Measurements from ENCODE around the gene CACNA2D3. TPM values are rescaled to one million over a fixed set of nuclear protein-coding genes. Genes with fewer than 3 reads are reported as not detected.

The CACNA2D3 gene
- total RNA-seq, 1 donor from 2014 or later = 17.2 TPM

DNA sequence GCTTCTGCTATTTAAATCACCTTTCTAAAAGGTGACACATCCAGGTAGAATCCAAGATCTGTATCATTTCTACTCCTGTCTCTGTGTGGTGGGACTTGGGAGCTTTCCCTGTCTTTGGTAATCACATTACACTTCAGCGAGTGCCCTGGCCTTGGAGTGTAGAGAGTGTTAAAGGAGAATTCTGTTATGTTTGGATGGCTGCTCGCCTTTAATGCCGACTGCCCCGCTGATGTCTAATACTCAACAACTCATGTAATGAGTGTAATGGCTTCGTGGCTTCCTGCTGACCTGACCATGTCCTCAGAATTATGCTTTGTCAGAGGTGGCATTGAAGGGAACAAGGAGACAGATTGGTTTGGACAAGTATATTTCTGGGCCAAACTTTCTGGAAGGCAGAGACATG lies 871.8 kb downstream of the CACNA2D3 start:
- no peak overlapping the region for H3K27ac ChIP-seq
- intact Hi-C loops (cut with DNase I) = no loop called here
- no peak overlapping the region for H3K4me3 ChIP-seq
- H3K4me1 ChIP-seq = peaks cover 7% of the 10 kb centered on the region
- TF ChIP-seq CTCF (IDR thresholded peaks at IDR 0.05) (no peak), POLR2AphosphoS5 (IDR thresholded peaks at IDR 0.05; ENCODE audit: insufficient read depth in 1 of 2, low read depth in 1 of 2) (no peak), POLR2A (IDR thresholded peaks at IDR 0.05) (no peak)
- no peak for DNase-seq (ENCODE audit: extremely low spot score in 2 of 2)
- no peaks in the 10 kb centered on the region for H3K27me3 ChIP-seq
- H3K36me3 ChIP-seq = no peaks in the 10 kb centered on the region
- no peaks in the 10 kb centered on the region for H3K9me3 ChIP-seq

- Histone ChIP-seq H3K9me3 (no peaks in the 10 kb centered on the region), H3K36me3 (no peaks in the 10 kb centered on the region), H3K27ac (no peak overlapping the region), H3K4me1 (peaks cover 13% of the 10 kb centered on the region), H3K27me3 (no peaks in the 10 kb centered on the region), H3K4me3 (no peak overlapping the region)
- no peak for DNase-seq (ENCODE audit: extremely low spot score in 2 of 2)
- TF ChIP-seq CTCF (IDR thresholded peaks at IDR 0.05) = no peak
- no peak for TF ChIP-seq POLR2A (IDR thresholded peaks at IDR 0.05)
- TF ChIP-seq POLR2AphosphoS5 (IDR thresholded peaks at IDR 0.05; ENCODE audit: insufficient read depth in 1 of 2, low read depth in 1 of 2) = no peak
- intact Hi-C loops (cut with DNase I) = no loop called here
Measured at GRCh38 chr3:54999159-54999558, 876.8 kb downstream of the CACNA2D3 start.

DNA sequence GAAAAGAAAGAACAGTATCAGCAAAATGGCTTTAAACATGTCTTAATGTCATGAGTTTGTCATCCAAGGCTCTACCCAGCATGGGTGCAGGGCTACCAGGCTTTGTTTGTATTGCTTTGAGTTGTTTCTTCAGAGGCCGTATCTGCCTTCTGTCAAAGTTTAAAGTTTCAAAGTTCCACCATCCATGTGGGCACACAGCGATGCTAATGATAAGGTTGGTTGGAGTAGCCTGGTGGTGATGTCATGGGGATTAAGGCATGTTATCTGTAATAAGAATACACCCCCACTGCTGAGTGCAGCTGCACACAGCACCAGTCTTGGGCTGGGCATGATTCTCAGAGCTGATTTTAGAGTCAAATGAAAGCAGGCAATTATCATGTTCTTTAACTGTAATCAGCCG lies 877.5 kb downstream of the CACNA2D3 start:
- no peak for DNase-seq (ENCODE audit: extremely low spot score in 2 of 2)
- Histone ChIP-seq H3K27me3 (no peaks in the 10 kb centered on the region), H3K27ac (no peak overlapping the region), H3K36me3 (no peaks in the 10 kb centered on the region), H3K4me3 (no peak overlapping the region), H3K4me1 (peaks cover 13% of the 10 kb centered on the region), H3K9me3 (no peaks in the 10 kb centered on the region)
- intact Hi-C loops (cut with DNase I) = no loop called here
- no peak for TF ChIP-seq POLR2AphosphoS5 (IDR thresholded peaks at IDR 0.05; ENCODE audit: insufficient read depth in 1 of 2, low read depth in 1 of 2)
- TF ChIP-seq CTCF (IDR thresholded peaks at IDR 0.05) = no peak
- no peak for TF ChIP-seq POLR2A (IDR thresholded peaks at IDR 0.05)

- TF ChIP-seq POLR2A (IDR thresholded peaks at IDR 0.05) (no peak), CTCF (IDR thresholded peaks at IDR 0.05) (no peak), POLR2AphosphoS5 (IDR thresholded peaks at IDR 0.05; ENCODE audit: insufficient read depth in 1 of 2, low read depth in 1 of 2) (no peak)
- Histone ChIP-seq H3K9me3 (no peaks in the 10 kb centered on the region), H3K27ac (no peak overlapping the region), H3K4me1 (peaks cover 13% of the 10 kb centered on the region), H3K27me3 (no peaks in the 10 kb centered on the region), H3K36me3 (no peaks in the 10 kb centered on the region), H3K4me3 (no peak overlapping the region)
- intact Hi-C loops (cut with DNase I) = no loop called here
- DNase-seq (ENCODE audit: extremely low spot score in 2 of 2) = no peak
Measured at GRCh38 chr3:55000546-55000945, 878.2 kb downstream of the CACNA2D3 start.

- Histone ChIP-seq H3K27ac (no peak overlapping the region), H3K36me3 (no peaks in the 10 kb centered on the region), H3K27me3 (no peaks in the 10 kb centered on the region), H3K9me3 (no peaks in the 10 kb centered on the region), H3K4me3 (no peak overlapping the region), H3K4me1 (peaks cover 13% of the 10 kb centered on the region)
- intact Hi-C loops (cut with DNase I) = no loop called here
- no peak for TF ChIP-seq POLR2A (IDR thresholded peaks at IDR 0.05)
- no peak for TF ChIP-seq POLR2AphosphoS5 (IDR thresholded peaks at IDR 0.05; ENCODE audit: insufficient read depth in 1 of 2, low read depth in 1 of 2)
- TF ChIP-seq CTCF (IDR thresholded peaks at IDR 0.05) = no peak
- no peak for DNase-seq (ENCODE audit: extremely low spot score in 2 of 2)
Measured at GRCh38 chr3:55000953-55001352, 878.6 kb downstream of the CACNA2D3 start.
